ENCODE results near the gene ADGRE2. TPM values are rescaled to one million over a fixed set of nuclear protein-coding genes. Genes with fewer than 3 reads are reported as not detected.

Gene ADGRE2
- total RNA-seq, 4 donors from 2014 or later, result 1.2 to 16.5 (median 1.9) TPM; not detected in 1

DNA sequence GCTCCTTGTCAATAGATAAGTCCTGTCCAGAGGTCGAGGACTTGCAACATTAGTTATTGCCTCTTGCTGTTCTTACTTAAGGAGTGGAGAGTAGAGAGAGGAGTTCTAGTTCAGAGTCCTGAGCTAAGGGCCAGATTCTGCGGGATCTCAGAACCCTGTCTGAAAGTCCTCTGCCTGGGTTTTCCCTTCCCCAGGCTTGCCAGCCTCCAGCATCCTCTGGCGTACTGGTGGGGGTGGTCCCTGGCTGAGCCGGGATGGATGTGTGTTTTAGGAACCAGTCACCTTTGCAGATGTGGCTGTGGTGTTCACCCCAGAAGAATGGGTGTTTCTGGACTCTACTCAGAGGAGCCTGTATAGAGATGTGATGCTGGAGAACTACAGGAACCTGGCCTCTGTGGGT lies 62.5 kb downstream of the ADGRE2 start:
- no peaks in the 10 kb centered on the region for H3K27me3 ChIP-seq
- no peak overlapping the region for H3K4me3 ChIP-seq
- H3K36me3 ChIP-seq, result peaks cover 0 to 81% (median 0%) of the 10 kb centered on the region in 3 donors
- no peaks in the 10 kb centered on the region for H3K4me1 ChIP-seq
- no peak for DNase-seq
- no peak for TF ChIP-seq POLR2A (IDR thresholded peaks at IDR 0.05)
- TF ChIP-seq, protein P1, sequence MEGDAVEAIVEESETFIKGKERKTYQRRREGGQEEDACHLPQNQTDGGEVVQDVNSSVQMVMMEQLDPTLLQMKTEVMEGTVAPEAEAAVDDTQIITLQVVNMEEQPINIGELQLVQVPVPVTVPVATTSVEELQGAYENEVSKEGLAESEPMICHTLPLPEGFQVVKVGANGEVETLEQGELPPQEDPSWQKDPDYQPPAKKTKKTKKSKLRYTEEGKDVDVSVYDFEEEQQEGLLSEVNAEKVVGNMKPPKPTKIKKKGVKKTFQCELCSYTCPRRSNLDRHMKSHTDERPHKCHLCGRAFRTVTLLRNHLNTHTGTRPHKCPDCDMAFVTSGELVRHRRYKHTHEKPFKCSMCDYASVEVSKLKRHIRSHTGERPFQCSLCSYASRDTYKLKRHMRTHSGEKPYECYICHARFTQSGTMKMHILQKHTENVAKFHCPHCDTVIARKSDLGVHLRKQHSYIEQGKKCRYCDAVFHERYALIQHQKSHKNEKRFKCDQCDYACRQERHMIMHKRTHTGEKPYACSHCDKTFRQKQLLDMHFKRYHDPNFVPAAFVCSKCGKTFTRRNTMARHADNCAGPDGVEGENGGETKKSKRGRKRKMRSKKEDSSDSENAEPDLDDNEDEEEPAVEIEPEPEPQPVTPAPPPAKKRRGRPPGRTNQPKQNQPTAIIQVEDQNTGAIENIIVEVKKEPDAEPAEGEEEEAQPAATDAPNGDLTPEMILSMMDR (IDR thresholded peaks at IDR 0.05), result no peak
- H3K27ac ChIP-seq, result no peak overlapping the region
- H3K9me3 ChIP-seq, result peaks cover 0 to 62% (median 24%) of the 10 kb centered on the region in 4 donors

DNA sequence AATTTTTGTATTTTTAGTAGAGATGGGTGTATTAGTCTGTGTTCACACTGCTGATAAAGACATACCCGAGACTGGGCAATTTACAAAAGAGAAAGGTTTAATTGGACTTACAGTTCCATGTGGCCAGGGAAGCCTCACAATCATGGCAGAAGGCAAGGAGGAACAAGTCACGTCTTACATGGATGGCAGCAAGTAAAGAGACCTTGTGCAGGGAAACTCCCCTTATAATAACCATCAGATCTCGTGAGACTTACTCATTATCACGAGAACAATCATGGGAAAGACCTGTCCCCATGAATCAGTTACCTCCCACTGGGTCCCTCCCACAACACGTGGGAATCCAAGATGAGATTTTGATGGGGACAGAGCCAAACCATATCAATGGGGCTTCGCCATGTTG lies 73.9 kb downstream of the ADGRE2 start:
- no peak overlapping the region for H3K4me3 ChIP-seq
- H3K27ac ChIP-seq, result no peak overlapping the region
- DNase-seq, result no peak
- H3K27me3 ChIP-seq, result no peaks in the 10 kb centered on the region
- H3K36me3 ChIP-seq, result peaks cover 0 to 97% (median 0%) of the 10 kb centered on the region in 3 donors
- no peak for TF ChIP-seq POLR2A (IDR thresholded peaks at IDR 0.05)
- TF ChIP-seq, protein P1 (IDR thresholded peaks at IDR 0.05), result no peak
- H3K4me1 ChIP-seq, result no peaks in the 10 kb centered on the region
- H3K9me3 ChIP-seq, result no peaks in the 10 kb centered on the region

DNA sequence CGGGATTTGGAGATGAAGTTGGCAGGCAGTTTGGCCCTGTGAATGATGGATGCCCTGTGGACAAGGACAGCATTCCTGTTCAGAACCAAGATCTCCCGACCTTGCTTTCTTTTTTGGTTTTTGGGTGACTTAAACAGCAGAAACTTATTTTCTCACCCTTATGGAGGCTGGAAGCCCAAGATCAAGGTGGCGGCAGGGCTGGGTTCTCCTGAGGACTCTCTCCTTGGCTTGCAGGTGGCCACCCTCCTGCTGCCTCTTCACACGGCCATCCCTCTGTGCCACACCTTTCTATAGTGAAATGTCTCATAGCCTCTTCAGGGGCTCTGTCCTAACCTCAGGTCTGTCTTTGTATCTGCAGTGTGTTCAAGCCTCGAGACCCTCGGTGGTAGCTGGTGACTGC lies 74.5 kb downstream of the ADGRE2 start:
- H3K27me3 ChIP-seq, result no peaks in the 10 kb centered on the region
- DNase-seq, result no peak
- TF ChIP-seq POLR2A (IDR thresholded peaks at IDR 0.05), result no peak
- TF ChIP-seq, protein P1 (IDR thresholded peaks at IDR 0.05), result no peak

DNA sequence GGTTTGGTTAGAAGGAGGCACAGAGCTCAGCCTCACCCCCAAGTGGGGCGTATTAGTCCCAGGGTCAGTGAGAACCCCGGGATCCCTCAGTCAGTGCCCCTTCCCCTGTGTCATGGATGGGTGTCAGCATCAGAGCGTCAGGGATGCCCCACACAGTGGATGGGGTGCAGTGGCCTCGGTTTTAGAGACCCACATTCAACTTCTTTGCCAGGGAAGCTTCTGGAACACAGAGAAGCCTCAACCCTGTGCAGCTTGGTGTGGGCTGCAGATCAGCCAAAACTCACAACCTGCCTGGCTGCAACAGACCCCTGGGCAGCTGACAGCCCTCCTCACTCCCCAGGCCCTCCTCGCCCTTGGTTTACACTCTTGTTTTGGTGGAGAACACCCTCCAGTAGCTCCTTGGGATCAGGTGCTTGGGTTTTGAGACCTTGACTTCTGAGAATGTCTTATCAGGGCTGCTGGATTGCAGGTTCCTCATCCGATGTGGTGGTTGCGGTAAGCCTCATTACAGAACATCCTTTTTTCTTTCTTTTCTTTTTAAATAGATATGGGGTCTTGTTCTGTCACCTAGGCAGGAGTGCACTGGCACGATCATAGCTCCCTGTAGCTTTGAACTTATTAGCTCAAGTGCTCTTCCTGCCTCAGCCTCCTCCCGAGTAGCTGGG lies 77.5 kb downstream of the ADGRE2 start:
- peaks cover 0 to 89% (median 0%) of the 10 kb centered on the region in 3 donors for H3K36me3 ChIP-seq
- H3K4me3 ChIP-seq, result no peak overlapping the region
- no peak for TF ChIP-seq POLR2A (IDR thresholded peaks at IDR 0.05)
- DNase-seq, result no peak
- no peak overlapping the region for H3K27ac ChIP-seq
- no peaks in the 10 kb centered on the region for H3K4me1 ChIP-seq
- H3K9me3 ChIP-seq, result no peaks in the 10 kb centered on the region
- no peaks in the 10 kb centered on the region for H3K27me3 ChIP-seq

More for the DNA sequence above, 74.5 kb downstream of the ADGRE2 start:
- Histone ChIP-seq H3K27ac (no peak overlapping the region), H3K9me3 (no peaks in the 10 kb centered on the region), H3K36me3 (peaks cover 0 to 96% (median 0%) of the 10 kb centered on the region in 3 donors), H3K4me3 (no peak overlapping the region), H3K4me1 (no peaks in the 10 kb centered on the region)

DNA sequence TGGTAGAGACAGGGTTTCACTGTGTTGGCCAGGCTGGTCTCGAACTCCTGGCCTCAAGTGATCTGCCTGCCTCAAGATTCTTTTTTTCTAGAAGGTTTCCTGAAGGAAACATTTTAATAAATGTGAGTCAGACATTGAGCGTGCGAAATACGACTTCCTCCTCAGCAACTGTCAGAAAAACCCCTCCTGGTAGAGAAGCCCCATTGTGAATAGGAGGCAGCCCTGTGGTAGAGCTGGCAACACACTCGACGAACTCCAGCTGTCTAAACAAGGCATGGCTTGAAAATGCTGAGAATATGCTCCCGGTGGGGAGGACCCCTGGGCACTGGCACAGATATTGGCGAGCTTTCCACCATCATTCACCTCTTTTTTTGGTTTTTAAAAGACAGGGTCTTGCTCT lies 78.7 kb downstream of the ADGRE2 start:
- Histone ChIP-seq H3K4me3 (no peak overlapping the region), H3K36me3 (peaks cover 0 to 89% (median 0%) of the 10 kb centered on the region in 3 donors), H3K27me3 (no peaks in the 10 kb centered on the region), H3K27ac (no peak overlapping the region), H3K9me3 (no peaks in the 10 kb centered on the region), H3K4me1 (no peaks in the 10 kb centered on the region)
- TF ChIP-seq POLR2A (IDR thresholded peaks at IDR 0.05), result no peak
- TF ChIP-seq, protein P1 (IDR thresholded peaks at IDR 0.05), result no peak
- DNase-seq, result no peak

DNA sequence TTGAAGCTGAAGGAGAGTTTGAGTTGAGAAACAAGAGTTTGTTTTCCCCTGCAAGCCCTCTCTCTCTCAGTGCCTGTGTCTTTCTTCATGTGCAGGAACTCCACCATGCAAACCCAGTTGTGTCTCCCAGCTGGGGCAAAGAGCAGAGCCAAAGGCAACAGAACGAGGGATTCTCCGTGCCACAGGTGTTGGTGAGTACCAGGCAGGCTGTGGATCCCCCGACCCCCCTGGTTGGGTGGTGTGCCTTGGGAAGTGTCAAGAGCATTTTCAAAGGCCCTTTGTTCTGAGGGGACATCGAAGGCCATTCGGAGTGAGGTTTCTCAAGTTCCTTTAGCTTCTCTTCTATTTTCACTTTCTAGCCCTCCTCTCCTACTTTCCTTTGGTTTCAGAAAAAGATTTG lies 82.9 kb downstream of the ADGRE2 start:
- Histone ChIP-seq H3K36me3 (peaks cover 0 to 58% (median 0%) of the 10 kb centered on the region in 3 donors), H3K4me3 (no peak overlapping the region), H3K27ac (no peak overlapping the region), H3K9me3 (no peaks in the 10 kb centered on the region), H3K4me1 (peaks cover 0 to 8% (median 0%) of the 10 kb centered on the region in 4 donors), H3K27me3 (no peaks in the 10 kb centered on the region)
- DNase-seq, result no peak
- TF ChIP-seq POLR2A (IDR thresholded peaks at IDR 0.05), result no peak
- TF ChIP-seq, protein P1 (IDR thresholded peaks at IDR 0.05), result no peak

Measured in Peyer's patch (tissue), 4 donors.